Measurements from ENCODE around the gene BAHCC1. TPM values are rescaled to one million over a fixed set of nuclear protein-coding genes. Genes with fewer than 3 reads are reported as not detected.
A peak's percentile ranks its signal among the peaks of the same experiment; 100 is the strongest.

The BAHCC1 gene
- total and polyA plus RNA-seq, 9 of the 15 experiments (the other 6 are each of a cell fraction or from before 2014, with no cell fraction given): 0.14 to 26.9 (median 5.0) TPM

DNA sequence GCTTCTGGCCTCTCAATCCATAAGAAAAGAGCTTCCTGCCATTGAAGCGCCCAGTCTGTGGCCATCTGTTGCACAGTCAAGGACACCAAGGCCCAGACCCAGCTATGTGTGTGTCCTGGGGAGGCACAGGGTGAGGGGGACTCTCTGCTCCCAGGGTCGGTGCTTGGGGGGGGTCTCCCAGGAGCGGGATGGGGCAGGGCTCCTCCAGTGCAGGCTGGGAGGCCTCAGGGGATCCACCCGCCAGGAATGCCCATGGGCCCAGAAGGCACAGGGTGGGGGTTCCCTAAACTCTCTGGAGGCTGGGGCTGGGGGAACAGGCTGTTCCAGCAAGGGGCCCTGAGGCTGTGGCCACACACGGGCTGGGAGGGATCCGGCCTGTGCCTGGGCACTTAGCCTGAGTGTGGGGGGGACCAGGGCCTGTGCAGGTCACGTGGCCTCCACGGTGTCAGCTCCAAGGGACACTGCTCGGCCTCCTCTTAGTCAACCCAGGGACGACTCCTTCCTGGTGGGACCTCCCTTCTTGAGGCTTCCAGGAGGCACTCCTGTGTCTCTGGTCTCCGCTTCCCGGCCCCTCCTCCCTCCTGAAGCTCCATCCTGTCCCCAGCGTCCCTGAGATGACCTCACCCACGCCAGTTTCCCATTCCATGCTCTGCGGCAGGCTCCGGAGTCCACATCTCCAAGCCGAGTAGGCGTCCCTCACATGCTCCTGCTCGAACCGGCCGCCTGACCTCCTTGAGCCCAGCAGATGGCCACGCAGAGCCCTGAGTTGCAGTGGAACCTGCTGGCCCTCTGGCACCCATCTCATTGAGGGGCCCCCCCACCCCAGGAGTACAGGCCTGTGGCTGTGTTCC lies 23.1 kb upstream of the BAHCC1 start:
- H3K79me2 ChIP-seq (ENCODE audit: control insufficient read depth, insufficient read depth, low read length): no peaks in the 10 kb centered on the region
- H3K36me3 ChIP-seq (ENCODE audit: control insufficient read depth, insufficient read depth, low read length): no peaks in the 10 kb centered on the region
- ChIA-PET CTCF (ENCODE audit: low intra/inter-chr PET ratio) (interaction anchor here (1.2 to 1.5 kb wide), 2 partner anchors 99 to 112 kb away, joined by 4 to 5 read pairs; no protein-coding TSS in a partner anchor), POLR2A (interaction anchor here (0.6 to 0.7 kb wide), 2 partner anchors 8 to 16 kb away, joined by 3 read pairs; no protein-coding TSS in a partner anchor)
- peak in 3 of 4 experiments; percentile 44 to 63 (median 59) for DNase-seq (ENCODE audit: extremely low read depth in 1 of 4, low spot score in 3 of 4)
- H3K27ac ChIP-seq (ENCODE audit: extremely low read depth, low read depth, low read length): no peak overlapping the region
- H3K9me1 ChIP-seq (ENCODE audit: control insufficient read depth, insufficient read depth, low read length): no peaks in the 10 kb centered on the region
- H3K27me3 ChIP-seq (ENCODE audit: control insufficient read depth in 2 of 2, insufficient read depth in 2 of 2, low read length in 2 of 2): no peaks in the 10 kb centered on the region
- no TSS peak for BruUV-seq (replicated peaks)
- peak overlapping the region; percentile 82 for H2AFZ ChIP-seq (ENCODE audit: low read depth, low read length)
- intact Hi-C loops (cut with micrococcal nuclease): no loop called here
- WGBS (ENCODE audit: insufficient coverage, low coverage, missing lambda C conversion rate): 58% methylated on average over 20 of the region's 22 CpGs
- H3K9ac ChIP-seq (ENCODE audit: insufficient read depth in 1 of 2, low read depth in 2 of 2, low read length in 2 of 2): peak overlapping the region in 1 of 2 experiments; percentile 69; a peak in 2 of 4 replicates
- peak; percentile 94 for ATAC-seq
- H3K9me3 ChIP-seq (replicated peaks; ENCODE audit: control insufficient read depth, insufficient read depth, low read depth, low read length): no peaks in the 10 kb centered on the region
- FAIRE-seq: no peak
- H4K20me1 ChIP-seq (replicated peaks; ENCODE audit: control insufficient read depth, insufficient read depth, low read length): no peaks in the 10 kb centered on the region
- in situ Hi-C loops (cut with MboI): no loop called here
- H3K4me2 ChIP-seq (ENCODE audit: insufficient read depth, low read length): no peak overlapping the region
- H3K4me1 ChIP-seq (replicated peaks in 1 of 2; ENCODE audit: control insufficient read depth in 2 of 2, insufficient read depth in 2 of 2, low read length in 2 of 2): peaks cover 0 to 29% of the 10 kb centered on the region in 2 experiments; a peak in 2 of 5 replicates
- no peak overlapping the region for H3K4me3 ChIP-seq
- no peak for TF ChIP-seq LARP7 (IDR thresholded peaks at IDR 0.05)
- TF ChIP-seq, protein P1, sequence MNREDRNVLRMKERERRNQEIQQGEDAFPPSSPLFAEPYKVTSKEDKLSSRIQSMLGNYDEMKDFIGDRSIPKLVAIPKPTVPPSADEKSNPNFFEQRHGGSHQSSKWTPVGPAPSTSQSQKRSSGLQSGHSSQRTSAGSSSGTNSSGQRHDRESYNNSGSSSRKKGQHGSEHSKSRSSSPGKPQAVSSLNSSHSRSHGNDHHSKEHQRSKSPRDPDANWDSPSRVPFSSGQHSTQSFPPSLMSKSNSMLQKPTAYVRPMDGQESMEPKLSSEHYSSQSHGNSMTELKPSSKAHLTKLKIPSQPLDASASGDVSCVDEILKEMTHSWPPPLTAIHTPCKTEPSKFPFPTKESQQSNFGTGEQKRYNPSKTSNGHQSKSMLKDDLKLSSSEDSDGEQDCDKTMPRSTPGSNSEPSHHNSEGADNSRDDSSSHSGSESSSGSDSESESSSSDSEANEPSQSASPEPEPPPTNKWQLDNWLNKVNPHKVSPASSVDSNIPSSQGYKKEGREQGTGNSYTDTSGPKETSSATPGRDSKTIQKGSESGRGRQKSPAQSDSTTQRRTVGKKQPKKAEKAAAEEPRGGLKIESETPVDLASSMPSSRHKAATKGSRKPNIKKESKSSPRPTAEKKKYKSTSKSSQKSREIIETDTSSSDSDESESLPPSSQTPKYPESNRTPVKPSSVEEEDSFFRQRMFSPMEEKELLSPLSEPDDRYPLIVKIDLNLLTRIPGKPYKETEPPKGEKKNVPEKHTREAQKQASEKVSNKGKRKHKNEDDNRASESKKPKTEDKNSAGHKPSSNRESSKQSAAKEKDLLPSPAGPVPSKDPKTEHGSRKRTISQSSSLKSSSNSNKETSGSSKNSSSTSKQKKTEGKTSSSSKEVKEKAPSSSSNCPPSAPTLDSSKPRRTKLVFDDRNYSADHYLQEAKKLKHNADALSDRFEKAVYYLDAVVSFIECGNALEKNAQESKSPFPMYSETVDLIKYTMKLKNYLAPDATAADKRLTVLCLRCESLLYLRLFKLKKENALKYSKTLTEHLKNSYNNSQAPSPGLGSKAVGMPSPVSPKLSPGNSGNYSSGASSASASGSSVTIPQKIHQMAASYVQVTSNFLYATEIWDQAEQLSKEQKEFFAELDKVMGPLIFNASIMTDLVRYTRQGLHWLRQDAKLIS (CRISPR knock-in tag; IDR thresholded peaks at IDR 0.05): no peak
- 0 out of 2 replicates have a peak, but pooled peaks have one; percentile 24 for TF ChIP-seq SMC3 (conservative IDR thresholded peaks at IDR 0.05; ENCODE audit: insufficient read depth, low read depth, low read length)
- 0 out of 2 replicates have a peak, but pooled peaks have one; percentile 32 for TF ChIP-seq FOXP1 (CRISPR knock-in tag; IDR thresholded peaks at IDR 0.05)
- TF ChIP-seq, protein P2, sequence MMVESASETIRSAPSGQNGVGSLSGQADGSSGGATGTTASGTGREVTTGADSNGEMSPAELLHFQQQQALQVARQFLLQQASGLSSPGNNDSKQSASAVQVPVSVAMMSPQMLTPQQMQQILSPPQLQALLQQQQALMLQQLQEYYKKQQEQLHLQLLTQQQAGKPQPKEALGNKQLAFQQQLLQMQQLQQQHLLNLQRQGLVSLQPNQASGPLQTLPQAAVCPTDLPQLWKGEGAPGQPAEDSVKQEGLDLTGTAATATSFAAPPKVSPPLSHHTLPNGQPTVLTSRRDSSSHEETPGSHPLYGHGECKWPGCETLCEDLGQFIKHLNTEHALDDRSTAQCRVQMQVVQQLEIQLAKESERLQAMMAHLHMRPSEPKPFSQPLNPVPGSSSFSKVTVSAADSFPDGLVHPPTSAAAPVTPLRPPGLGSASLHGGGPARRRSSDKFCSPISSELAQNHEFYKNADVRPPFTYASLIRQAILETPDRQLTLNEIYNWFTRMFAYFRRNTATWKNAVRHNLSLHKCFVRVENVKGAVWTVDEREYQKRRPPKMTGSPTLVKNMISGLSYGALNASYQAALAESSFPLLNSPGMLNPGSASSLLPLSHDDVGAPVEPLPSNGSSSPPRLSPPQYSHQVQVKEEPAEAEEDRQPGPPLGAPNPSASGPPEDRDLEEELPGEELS (CRISPR knock-in tag; IDR thresholded peaks at IDR 0.05; ENCODE audit: borderline replicate concordance): no peak
